ENCODE data around the gene NDUFS1.
"Not testable (repeated sequence)": the region's sequence is repeated elsewhere in the genome, so short reads cannot be mapped to it uniquely, and the experiment has no call there.

The NDUFS1 gene

DNA sequence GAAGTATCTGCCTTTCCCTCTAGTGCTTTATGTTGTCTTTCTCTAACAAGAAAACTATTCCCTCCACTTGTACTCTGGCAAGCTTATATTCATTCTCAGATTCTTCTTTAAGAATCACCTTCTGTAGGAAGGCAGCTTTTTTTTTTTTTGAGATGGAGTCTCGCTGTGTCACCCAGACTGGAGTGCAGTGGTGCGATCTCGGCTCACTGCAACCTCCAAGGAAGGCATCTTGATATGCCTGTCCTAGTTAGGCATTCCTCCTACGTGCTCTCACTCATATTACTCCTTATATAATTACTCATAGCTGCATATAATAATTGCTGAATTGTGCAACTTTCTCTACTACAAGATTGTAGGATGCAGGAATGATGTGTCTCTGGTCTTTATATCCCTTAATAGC lies 15.8 kb downstream of the NDUFS1 start:
- no peak overlapping the region for H3K4me3 ChIP-seq (ENCODE audit: low read depth, low read length)
- H3K36me3 ChIP-seq (ENCODE audit: control insufficient read depth, insufficient read depth, low read length), result peaks cover 92% of the 10 kb centered on the region
- H3K9ac ChIP-seq (ENCODE audit: low read length), result no peak overlapping the region
- H3K27ac ChIP-seq (ENCODE audit: low read depth, low read length), result no peak overlapping the region
- no peaks in the 10 kb centered on the region for H3K27me3 ChIP-seq (ENCODE audit: control insufficient read depth, insufficient read depth, low read length)
- no peaks in the 10 kb centered on the region for H3K9me3 ChIP-seq (ENCODE audit: control insufficient read depth, insufficient read depth, low read depth, low read length)
- H3K4me1 ChIP-seq (ENCODE audit: control insufficient read depth, insufficient read depth, low read length), result no peaks in the 10 kb centered on the region

DNA sequence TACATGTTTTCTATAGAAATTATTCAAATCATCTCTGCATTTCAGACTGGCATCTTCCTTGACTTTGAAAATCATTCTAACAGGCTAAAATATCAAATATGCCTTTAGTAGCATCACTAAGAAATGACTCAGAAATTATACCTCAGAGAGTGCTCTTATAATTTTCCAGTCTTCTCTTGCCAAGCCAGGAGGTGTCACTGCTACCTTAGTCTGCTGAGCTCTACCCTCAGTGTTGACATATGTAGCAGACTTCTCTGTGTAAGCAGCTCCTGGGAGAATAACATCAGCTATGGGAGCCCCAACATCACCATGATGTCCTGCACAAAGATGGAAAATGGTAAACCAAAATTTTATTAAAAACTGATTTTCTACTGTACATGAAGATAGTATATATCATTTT lies 31.6 kb downstream of the NDUFS1 start:
- Histone ChIP-seq H3K27me3 (ENCODE audit: control insufficient read depth, insufficient read depth, low read length) (no peaks in the 10 kb centered on the region), H3K27ac (ENCODE audit: low read depth, low read length) (no peak overlapping the region), H3K9me3 (ENCODE audit: control insufficient read depth, insufficient read depth, low read depth, low read length) (no peaks in the 10 kb centered on the region), H3K9ac (ENCODE audit: low read length) (no peak overlapping the region), H3K4me1 (ENCODE audit: control insufficient read depth, insufficient read depth, low read length) (no peaks in the 10 kb centered on the region), H3K36me3 (ENCODE audit: control insufficient read depth, insufficient read depth, low read length) (peaks cover 88% of the 10 kb centered on the region), H3K4me3 (ENCODE audit: low read depth, low read length) (no peak overlapping the region)

DNA sequence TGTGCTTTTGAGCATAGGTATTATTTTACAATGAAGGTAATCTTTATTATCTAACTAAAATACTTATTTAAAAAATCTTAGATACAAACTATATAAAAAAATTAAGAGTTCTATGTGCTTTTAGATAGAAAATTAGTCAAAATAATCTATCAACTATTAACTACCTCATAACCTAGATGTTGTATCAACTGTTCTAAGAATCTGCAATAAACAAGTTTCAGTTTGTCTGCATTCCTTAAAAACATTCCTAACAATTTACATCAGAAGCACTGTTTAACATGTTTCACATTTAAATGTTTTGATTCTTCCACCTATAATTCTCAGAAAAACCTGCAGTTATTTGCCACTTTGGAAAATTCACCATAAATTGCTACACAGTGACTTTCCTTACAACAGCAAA lies 33.3 kb downstream of the NDUFS1 start:
- H3K9ac ChIP-seq (ENCODE audit: low read length), result no peak overlapping the region
- peaks cover 89% of the 10 kb centered on the region for H3K36me3 ChIP-seq (ENCODE audit: control insufficient read depth, insufficient read depth, low read length)
- H3K4me1 ChIP-seq (ENCODE audit: control insufficient read depth, insufficient read depth, low read length), result no peaks in the 10 kb centered on the region
- no peak overlapping the region for H3K4me3 ChIP-seq (ENCODE audit: low read depth, low read length)
- no peaks in the 10 kb centered on the region for H3K27me3 ChIP-seq (ENCODE audit: control insufficient read depth, insufficient read depth, low read length)
- no peak overlapping the region for H3K27ac ChIP-seq (ENCODE audit: low read depth, low read length)
- no peaks in the 10 kb centered on the region for H3K9me3 ChIP-seq (ENCODE audit: control insufficient read depth, insufficient read depth, low read depth, low read length)

DNA sequence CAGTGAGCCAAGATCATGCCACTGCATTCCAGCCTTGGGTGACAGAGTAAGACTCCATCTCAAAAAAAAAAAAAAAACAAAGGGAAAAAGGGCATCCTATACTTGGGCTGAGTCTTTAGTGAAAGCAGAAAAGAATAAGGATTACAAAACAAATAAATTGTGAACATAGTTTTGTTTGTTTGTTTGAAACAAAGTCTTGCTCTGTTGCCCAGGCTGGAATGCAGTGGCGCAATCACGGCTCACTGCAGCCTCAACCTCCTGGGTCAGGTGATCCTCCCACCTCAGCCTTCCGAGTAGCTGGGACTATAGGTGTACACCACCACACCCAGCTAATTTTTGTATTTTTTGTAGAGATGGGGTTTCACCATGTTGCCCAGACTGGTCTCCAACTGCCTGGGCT lies 36.7 kb downstream of the NDUFS1 start:
- H3K27me3 ChIP-seq (ENCODE audit: control insufficient read depth, insufficient read depth, low read length); H3K9ac ChIP-seq (ENCODE audit: low read length); H3K9me3 ChIP-seq (ENCODE audit: control insufficient read depth, insufficient read depth, low read depth, low read length); H3K27ac ChIP-seq (ENCODE audit: low read depth, low read length); H3K4me1 ChIP-seq (ENCODE audit: control insufficient read depth, insufficient read depth, low read length); H3K4me3 ChIP-seq (ENCODE audit: low read depth, low read length): not testable (repeated sequence)
- H3K36me3 ChIP-seq (ENCODE audit: control insufficient read depth, insufficient read depth, low read length), result peaks cover 76% of the 10 kb centered on the region

DNA sequence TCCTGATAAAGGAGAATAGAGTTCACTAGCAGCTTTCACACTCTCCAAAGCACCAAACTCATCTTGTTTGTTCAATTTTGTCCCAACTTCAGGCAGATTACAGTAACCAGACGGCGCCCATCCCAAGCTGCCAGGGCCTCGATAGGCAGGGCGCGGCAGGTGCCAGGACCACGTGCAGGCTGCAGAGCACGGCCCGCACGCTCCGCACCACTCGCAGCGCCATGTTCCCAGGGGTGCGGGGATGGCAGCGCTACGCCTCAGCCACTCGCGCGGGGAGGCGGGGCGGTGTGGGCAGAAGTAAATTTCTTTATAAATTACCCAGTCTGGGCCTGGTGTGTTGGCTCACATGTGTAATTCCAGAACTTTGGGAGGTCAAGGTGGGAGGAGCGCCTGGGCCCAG lies 43.0 kb downstream of the NDUFS1 start:
- Histone ChIP-seq H3K4me3 (ENCODE audit: low read depth, low read length) (no peak overlapping the region), H3K27ac (ENCODE audit: low read depth, low read length) (no peak overlapping the region), H3K36me3 (ENCODE audit: control insufficient read depth, insufficient read depth, low read length) (peaks cover 30% of the 10 kb centered on the region), H3K9ac (ENCODE audit: low read length) (no peak overlapping the region), H3K9me3 (ENCODE audit: control insufficient read depth, insufficient read depth, low read depth, low read length) (no peaks in the 10 kb centered on the region), H3K4me1 (ENCODE audit: control insufficient read depth, insufficient read depth, low read length) (no peaks in the 10 kb centered on the region), H3K27me3 (ENCODE audit: control insufficient read depth, insufficient read depth, low read length) (no peaks in the 10 kb centered on the region)

DNA sequence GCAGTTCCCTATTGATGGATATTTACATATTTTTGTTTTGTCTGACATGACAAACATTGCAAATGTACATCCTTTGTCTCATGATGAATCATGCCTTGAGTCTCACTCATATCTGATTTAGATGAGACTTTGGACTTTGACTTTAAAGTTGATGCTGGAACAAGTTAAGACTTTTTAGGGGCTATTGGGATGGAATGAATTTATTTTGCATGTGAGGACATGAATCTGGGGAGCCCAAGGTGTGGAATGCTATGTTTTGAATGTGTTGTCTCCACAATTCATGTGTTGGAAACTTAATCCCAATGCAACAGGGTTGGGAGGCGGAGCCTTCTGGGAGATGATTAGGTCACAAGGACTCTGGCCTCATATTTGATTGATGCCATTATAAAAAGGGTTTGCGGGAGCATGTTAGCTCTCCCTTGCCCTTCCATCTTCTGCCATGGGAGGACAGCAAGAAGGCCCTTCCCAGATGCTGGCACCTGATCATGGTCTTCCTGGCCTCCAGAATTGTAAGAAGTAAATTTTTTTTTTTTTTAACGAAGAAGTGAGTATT lies 44.1 kb downstream of the NDUFS1 start:
- no peaks in the 10 kb centered on the region for H3K4me1 ChIP-seq (ENCODE audit: control insufficient read depth, insufficient read depth, low read length)
- no peak overlapping the region for H3K27ac ChIP-seq (ENCODE audit: low read depth, low read length)
- no peak overlapping the region for H3K4me3 ChIP-seq (ENCODE audit: low read depth, low read length)
- no peaks in the 10 kb centered on the region for H3K9me3 ChIP-seq (ENCODE audit: control insufficient read depth, insufficient read depth, low read depth, low read length)
- no peaks in the 10 kb centered on the region for H3K27me3 ChIP-seq (ENCODE audit: control insufficient read depth, insufficient read depth, low read length)
- peaks cover 19% of the 10 kb centered on the region for H3K36me3 ChIP-seq (ENCODE audit: control insufficient read depth, insufficient read depth, low read length)
- no peak overlapping the region for H3K9ac ChIP-seq (ENCODE audit: low read length)

DNA sequence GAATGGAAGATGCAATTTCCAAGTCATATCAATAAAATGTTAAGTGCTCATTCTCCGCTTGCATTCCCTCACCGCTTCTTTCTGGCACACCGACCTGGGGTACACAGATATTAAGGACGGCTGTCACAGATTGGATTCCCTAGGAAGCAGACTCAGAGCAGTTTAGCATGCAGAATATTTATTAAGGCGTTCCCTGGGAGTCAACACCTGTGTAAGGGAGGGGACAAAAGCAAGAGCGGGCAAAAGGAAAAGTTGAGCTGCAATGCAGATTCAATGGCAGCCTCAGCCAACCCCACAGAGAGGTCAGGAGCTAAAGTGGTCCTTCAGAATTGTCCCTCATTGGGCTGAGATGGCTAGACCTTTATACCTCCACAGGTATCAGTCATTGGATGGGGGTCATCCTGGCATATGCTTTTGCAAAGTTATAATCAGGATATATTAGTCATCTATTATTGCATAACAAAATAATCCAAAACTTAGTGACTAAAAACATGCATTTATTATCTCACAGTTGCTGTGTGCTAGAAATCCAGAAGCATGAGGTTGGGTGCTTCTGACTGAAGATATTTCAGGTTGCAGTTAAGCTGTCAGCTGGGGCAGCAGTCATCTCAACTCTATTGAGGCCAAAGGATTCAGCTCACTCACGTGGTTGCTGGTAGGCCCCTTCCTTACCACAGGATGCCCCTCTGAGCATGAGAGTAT lies 46.2 kb downstream of the NDUFS1 start:
- H3K27me3 ChIP-seq (ENCODE audit: control insufficient read depth, insufficient read depth, low read length), result no peaks in the 10 kb centered on the region
- peaks cover 14% of the 10 kb centered on the region for H3K36me3 ChIP-seq (ENCODE audit: control insufficient read depth, insufficient read depth, low read length)
- no peak overlapping the region for H3K4me3 ChIP-seq (ENCODE audit: low read depth, low read length)
- H3K9me3 ChIP-seq (ENCODE audit: control insufficient read depth, insufficient read depth, low read depth, low read length), result no peaks in the 10 kb centered on the region
- H3K27ac ChIP-seq (ENCODE audit: low read depth, low read length), result no peak overlapping the region
- H3K4me1 ChIP-seq (ENCODE audit: control insufficient read depth, insufficient read depth, low read length), result no peaks in the 10 kb centered on the region
- H3K9ac ChIP-seq (ENCODE audit: low read length), result no peak overlapping the region

DNA sequence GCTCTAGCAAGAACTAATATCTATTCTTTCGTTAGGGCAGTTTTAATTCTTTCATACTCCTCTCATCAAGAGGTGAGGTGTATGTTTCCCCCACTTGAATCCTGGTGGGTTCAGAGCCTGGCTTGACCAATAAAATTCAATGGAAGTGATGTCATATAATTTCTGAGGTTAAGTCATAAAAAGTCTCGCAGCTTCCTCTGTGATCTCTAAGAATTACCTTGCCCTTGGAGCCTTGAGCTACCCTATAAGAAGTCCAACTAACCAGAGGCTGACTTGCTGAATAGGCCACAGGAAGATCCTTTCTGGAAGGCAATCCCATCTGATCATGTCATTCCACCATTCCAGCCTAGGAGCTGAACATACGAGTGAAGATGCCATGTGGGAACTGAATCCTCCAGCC lies 47.1 kb downstream of the NDUFS1 start:
- no peaks in the 10 kb centered on the region for H3K27me3 ChIP-seq (ENCODE audit: control insufficient read depth, insufficient read depth, low read length)
- H3K27ac ChIP-seq (ENCODE audit: low read depth, low read length), result no peak overlapping the region
- no peak overlapping the region for H3K9ac ChIP-seq (ENCODE audit: low read length)
- no peaks in the 10 kb centered on the region for H3K9me3 ChIP-seq (ENCODE audit: control insufficient read depth, insufficient read depth, low read depth, low read length)
- peaks cover 11% of the 10 kb centered on the region for H3K36me3 ChIP-seq (ENCODE audit: control insufficient read depth, insufficient read depth, low read length)
- no peaks in the 10 kb centered on the region for H3K4me1 ChIP-seq (ENCODE audit: control insufficient read depth, insufficient read depth, low read length)
- no peak overlapping the region for H3K4me3 ChIP-seq (ENCODE audit: low read depth, low read length)

DNA sequence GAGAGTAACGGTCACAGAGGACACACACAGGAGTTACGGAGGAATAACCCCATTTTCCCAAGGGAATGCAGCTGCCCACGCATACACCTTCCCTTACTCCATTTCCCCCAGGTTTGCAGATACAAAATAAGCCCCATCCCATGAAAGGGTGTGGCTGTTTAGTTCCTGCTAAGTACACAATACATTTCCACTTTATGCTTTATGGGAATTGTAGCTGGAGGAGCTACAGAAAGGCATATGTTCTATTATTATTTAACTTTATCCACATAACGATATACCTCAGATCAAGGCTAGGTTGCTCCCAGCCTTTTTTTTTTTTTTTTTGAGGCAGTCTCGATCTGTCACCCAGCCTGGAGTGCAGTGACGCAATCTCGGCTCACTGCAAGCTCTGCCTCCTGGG lies 50.5 kb downstream of the NDUFS1 start:
- H3K27me3 ChIP-seq (ENCODE audit: control insufficient read depth, insufficient read depth, low read length), result no peaks in the 10 kb centered on the region
- no peak overlapping the region for H3K4me3 ChIP-seq (ENCODE audit: low read depth, low read length)
- no peak overlapping the region for H3K9ac ChIP-seq (ENCODE audit: low read length)
- H3K36me3 ChIP-seq (ENCODE audit: control insufficient read depth, insufficient read depth, low read length), result no peaks in the 10 kb centered on the region
- no peak overlapping the region for H3K27ac ChIP-seq (ENCODE audit: low read depth, low read length)
- H3K4me1 ChIP-seq (ENCODE audit: control insufficient read depth, insufficient read depth, low read length), result no peaks in the 10 kb centered on the region
- H3K9me3 ChIP-seq (ENCODE audit: control insufficient read depth, insufficient read depth, low read depth, low read length), result no peaks in the 10 kb centered on the region

DNA sequence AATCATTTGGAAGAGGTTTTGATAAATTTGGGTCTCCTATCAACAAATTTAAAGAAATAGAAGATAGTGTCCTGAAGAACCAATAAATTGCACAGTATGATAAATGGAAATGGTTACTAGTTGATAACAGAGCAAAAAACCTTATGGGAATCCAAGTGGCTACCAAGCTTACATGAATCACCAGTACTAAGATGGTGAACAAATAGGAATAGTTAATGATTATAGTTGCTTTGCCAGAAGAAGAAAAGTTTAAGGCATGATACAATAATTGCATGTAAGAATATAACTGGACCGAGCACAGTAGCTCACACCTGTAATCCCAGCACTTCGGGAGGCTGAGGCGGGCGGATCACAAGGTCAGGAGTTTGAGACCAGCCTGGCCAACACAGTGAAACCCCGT lies 53.7 kb downstream of the NDUFS1 start:
- Histone ChIP-seq H3K36me3 (ENCODE audit: control insufficient read depth, insufficient read depth, low read length) (no peaks in the 10 kb centered on the region), H3K27ac (ENCODE audit: low read depth, low read length) (no peak overlapping the region), H3K9ac (ENCODE audit: low read length) (no peak overlapping the region), H3K4me3 (ENCODE audit: low read depth, low read length) (no peak overlapping the region), H3K9me3 (ENCODE audit: control insufficient read depth, insufficient read depth, low read depth, low read length) (no peaks in the 10 kb centered on the region), H3K27me3 (ENCODE audit: control insufficient read depth, insufficient read depth, low read length) (no peaks in the 10 kb centered on the region), H3K4me1 (ENCODE audit: control insufficient read depth, insufficient read depth, low read length) (no peaks in the 10 kb centered on the region)

DNA sequence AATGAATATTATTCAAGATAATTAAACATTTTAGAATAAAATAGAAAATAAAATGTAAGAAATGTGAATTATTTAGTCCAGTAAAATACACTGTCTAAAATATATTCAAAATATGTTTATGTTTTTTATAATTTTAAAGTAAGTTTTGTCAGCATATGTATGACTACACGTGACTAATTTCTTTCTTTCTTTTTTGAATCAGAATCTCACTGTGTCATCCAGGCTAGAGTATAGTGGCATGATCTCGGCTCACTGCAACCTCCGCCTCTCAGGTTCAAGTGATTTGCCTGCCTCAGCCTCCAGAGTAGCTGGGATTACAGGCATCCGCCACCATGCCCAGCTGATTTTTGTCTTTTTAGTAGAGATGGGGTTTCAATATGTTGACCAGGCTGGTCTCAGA lies 54.2 kb downstream of the NDUFS1 start:
- Histone ChIP-seq H3K27me3 (ENCODE audit: control insufficient read depth, insufficient read depth, low read length) (no peaks in the 10 kb centered on the region), H3K27ac (ENCODE audit: low read depth, low read length) (no peak overlapping the region)

More for the DNA sequence above, 54.2 kb downstream of the NDUFS1 start:
- Histone ChIP-seq H3K9ac (ENCODE audit: low read length) (no peak overlapping the region), H3K36me3 (ENCODE audit: control insufficient read depth, insufficient read depth, low read length) (no peaks in the 10 kb centered on the region), H3K9me3 (ENCODE audit: control insufficient read depth, insufficient read depth, low read depth, low read length) (no peaks in the 10 kb centered on the region), H3K4me3 (ENCODE audit: low read depth, low read length) (no peak overlapping the region), H3K4me1 (ENCODE audit: control insufficient read depth, insufficient read depth, low read length) (no peaks in the 10 kb centered on the region)

All from HUES6 (cell line).